Measurements from ENCODE around the gene PDZD4. TPM values are rescaled to one million over a fixed set of nuclear protein-coding genes. Genes with fewer than 3 reads are reported as not detected.

PDZD4 gene
- total RNA-seq, 1 experiment from 2014 or later, result 9.1 TPM

DNA sequence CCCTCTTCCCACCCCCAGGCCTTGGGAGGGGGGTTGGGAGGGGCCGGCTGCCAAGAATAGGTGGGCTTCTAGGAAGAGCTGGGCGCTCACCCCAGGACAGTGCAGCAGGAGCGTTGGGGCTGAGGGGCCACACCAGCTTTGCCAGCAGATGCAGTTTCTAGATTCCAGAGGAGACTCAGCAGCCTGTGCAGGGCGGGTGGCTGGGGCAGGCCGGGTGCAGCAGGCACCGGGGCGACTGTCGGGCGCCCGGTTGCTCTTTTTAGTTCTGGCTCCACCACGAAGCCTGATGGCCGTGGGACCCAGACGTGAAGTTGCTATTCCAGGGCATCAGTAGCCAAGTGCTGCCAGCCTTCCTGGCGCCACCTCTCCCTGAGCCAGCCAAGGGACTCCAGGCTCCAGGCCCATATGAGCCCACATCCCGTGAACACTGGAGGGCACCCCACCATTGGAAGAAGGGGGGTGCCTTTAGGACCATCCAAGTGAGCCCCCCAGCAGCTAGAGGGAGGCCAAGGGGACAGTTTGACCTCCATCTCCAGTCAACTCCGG, 30.1 kb downstream of the PDZD4 start:
- Histone ChIP-seq H3K4me3 (no peak overlapping the region), H3K27ac (no peak overlapping the region), H3K9me3 (replicated peaks) (no peaks in the 10 kb centered on the region), H3K27me3 (no peaks in the 10 kb centered on the region), H3K36me3 (peaks cover 4% of the 10 kb centered on the region; the same call in 1 of the 2 replicates), H3K4me1 (peaks cover 4% of the 10 kb centered on the region; the same call in 1 of the 2 replicates)
- DNase-seq, result no peak

DNA sequence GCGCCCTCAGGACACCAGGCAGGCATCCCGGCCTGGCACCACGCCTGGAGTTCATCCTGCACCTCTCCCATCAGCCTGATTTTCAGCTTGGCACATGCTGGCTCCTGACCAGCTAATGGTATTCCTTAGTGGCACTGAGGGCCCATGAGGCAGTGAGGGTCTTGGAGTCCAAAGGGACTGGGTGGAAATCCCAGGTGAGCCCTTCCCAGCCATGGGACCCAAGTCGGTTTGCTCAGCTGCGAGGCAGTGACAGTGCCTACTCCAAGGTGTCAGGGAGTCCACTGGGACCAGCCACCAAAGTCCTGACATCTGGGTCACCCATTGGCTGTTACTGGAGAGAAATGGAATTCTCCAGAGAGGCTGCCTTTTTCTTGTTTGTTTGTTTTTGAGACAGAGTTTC, 31.0 kb downstream of the PDZD4 start:
- Histone ChIP-seq H3K4me1 (peaks cover 4% of the 10 kb centered on the region; the same call in 1 of the 2 replicates), H3K4me3 (no peak overlapping the region), H3K9me3 (replicated peaks) (no peaks in the 10 kb centered on the region), H3K27ac (no peak overlapping the region), H3K27me3 (no peaks in the 10 kb centered on the region), H3K36me3 (peaks cover 4% of the 10 kb centered on the region; the same call in 1 of the 2 replicates)
- no peak for DNase-seq

DNA sequence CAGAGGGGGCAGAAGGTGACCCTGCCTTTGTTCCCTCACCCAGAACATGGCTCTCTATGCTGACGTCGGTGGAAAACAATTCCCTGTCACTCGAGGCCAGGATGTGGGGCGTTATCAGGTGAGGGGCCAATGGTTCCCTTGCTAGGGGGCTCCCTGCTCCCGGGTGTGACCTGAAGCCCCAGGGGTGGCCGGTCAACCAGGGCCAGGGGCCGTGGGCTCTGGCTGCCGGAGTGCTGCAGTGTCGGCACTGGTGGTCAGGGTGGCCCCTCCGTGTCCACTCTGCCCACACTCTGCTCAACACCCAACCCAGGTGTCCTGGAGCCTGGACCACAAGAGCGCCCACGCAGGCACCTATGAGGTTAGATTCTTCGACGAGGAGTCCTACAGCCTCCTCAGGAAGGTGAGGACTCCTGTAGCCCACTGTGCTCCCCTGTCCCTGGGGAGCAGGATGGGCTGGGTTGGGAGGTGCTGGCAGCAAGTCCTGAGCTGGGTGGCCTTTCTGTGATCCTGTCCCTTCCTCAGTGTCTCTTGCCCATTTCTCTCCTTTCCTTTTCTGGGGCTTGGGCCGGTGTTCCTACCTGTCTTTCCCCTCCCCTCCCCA, 32.8 kb downstream of the PDZD4 start:
- no peak for DNase-seq
- Histone ChIP-seq H3K4me1 (peaks cover 4% of the 10 kb centered on the region; the same call in 1 of the 2 replicates), H3K27me3 (no peaks in the 10 kb centered on the region), H3K9me3 (replicated peaks) (no peaks in the 10 kb centered on the region), H3K4me3 (no peak overlapping the region), H3K36me3 (peaks cover 4% of the 10 kb centered on the region; the same call in 1 of the 2 replicates), H3K27ac (no peak overlapping the region)

DNA sequence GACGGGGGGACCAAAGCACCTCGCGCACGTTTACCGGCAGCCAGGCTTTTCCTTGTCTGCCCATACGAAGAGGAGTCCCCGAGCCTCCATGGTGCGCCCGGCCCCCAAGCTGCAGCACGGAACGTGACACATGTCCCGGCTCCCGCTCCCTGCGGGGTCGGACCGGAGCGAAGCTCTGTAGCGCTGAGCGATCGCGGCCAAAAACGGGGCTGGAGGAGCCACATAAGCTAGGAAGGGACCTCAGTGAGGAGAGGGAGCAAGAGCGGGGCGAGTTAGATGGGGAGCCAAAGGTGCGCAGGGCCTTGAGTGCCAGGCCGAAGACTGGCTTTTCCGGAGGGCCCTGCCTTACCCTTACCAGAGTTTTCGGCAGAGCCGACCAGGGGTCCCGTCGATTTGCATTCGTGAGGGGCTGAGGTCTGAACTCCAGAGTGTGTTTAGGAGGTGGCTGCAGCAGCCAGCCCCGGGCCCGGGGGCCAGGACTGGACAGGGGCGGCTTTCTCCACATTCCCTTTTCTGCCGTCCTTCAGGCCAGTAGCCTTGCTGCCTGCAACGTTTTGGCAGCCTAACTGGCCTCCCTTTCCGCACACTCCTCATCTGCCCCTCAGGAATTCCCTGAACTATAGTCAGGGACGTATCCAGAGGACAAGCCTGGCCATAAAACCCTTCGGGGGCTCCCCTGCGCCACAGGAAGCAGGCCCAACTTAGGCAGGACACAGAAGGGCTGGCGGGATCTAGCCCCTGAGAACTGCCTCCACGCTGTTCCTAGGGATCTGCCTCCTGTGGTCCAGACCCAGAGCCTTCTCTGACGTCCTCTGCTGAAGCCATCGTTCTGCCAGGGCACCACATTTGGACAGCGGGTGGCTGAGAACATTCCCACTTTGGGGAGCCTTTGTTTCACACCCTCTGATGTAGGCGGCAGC, 35.2 kb downstream of the PDZD4 start:
- no peaks in the 10 kb centered on the region for H3K4me1 ChIP-seq
- no peaks in the 10 kb centered on the region for H3K9me3 ChIP-seq (replicated peaks)
- peak in 1 of 2 experiments; percentile 10 for DNase-seq
- peak overlapping the region; percentile 97 for H3K27ac ChIP-seq
- peak overlapping the region; percentile 90 for H3K4me3 ChIP-seq
- H3K27me3 ChIP-seq, result no peaks in the 10 kb centered on the region
- peaks cover 4% of the 10 kb centered on the region; the same call in 1 of the 2 replicates for H3K36me3 ChIP-seq

DNA sequence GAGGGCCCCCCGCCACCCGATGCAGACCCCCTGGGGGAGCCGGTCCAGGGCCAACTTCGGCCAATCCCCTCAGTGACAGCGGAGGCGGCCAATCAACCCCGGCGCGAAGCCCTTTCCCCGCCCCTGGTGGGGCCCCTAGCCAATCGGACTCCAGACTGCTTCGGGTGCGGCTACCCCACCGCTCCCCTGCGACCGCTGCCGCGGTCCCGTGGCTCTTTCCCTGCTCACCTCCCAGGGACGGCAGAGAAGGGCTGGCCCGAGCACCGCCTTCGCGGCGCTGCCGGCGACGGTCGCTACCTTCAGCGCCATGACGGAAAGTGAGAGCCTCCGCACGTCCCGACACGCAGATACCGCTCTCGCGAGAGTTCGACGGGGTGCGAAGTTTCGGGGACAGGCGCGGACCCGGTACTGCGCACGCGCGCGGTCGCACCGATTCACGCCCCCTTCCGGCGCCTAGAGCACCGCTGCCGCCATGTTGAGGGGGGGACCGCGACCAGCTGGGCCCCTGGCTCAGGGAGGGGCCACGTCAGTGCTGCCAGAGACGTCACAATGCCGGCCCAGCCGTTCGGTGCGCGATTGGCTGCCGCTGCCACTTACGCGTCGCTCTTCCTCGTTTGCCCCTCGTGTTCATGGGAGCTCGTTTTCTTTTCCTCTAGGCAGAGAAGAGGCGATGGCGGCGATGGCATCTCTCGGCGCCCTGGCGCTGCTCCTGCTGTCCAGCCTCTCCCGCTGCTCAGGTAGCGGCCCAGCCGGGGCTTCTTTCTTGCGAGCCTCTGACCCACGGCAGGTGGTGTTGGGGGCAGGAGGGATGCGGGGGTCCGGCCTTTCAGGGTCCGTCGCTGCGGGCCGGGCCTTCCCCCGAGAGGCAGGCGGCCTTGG, 36.1 kb downstream of the PDZD4 start, which contains the start of the genes IDH3G and SSR4:
IDH3G (minus strand) TSS at position 358 of the 879 bp plus-strand sequence; CDS start at position 309, 49 bp downstream.
SSR4 (plus strand) TSS at position 651 of the 879 bp plus-strand sequence; CDS start at position 671, 20 bp downstream.
- H3K4me3 ChIP-seq, result peak within 1 kb of the TSS; percentile 90
- DNase-seq, result peak; percentile 91 to 94

DNA sequence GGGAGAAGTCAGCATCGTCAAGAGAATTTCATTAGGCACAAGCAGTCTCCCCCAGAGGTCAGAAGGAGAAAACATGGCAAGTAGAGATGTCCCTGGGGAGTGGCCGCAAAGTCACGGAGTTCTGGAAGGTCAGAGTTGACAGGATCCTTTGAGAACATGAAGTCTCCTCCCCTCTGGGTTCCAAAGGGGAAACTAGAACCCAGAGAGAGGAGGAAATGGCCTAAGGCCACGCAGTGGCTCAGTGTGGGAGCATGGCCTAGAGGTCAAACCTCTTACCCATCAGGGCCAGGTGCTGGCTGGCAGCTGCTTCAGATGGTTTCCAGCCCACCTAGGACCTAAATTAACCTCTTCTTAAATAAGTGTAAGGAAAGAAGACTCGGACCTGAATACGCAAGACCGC, 37.1 kb downstream of the PDZD4 start:
- Histone ChIP-seq H3K9me3 (replicated peaks) (no peaks in the 10 kb centered on the region), H3K27ac (peak overlapping the region; percentile 97), H3K27me3 (no peaks in the 10 kb centered on the region), H3K4me1 (no peaks in the 10 kb centered on the region), H3K4me3 (peak overlapping the region; percentile 90), H3K36me3 (peaks cover 4% of the 10 kb centered on the region; the same call in 1 of the 2 replicates)
- DNase-seq, result peak in 1 of 2 experiments; percentile 26

More for the DNA sequence above, 36.1 kb downstream of the PDZD4 start, which contains the start of the genes IDH3G and SSR4:
- peaks cover 4% of the 10 kb centered on the region; the same call in 1 of the 2 replicates for H3K36me3 ChIP-seq
- peak within 1 kb of the TSS; percentile 97 for H3K27ac ChIP-seq
- no peaks in the 10 kb centered on the region for H3K27me3 ChIP-seq
- no peaks in the 10 kb centered on the region for H3K4me1 ChIP-seq
- no peaks in the 10 kb centered on the region for H3K9me3 ChIP-seq (replicated peaks)

DNA sequence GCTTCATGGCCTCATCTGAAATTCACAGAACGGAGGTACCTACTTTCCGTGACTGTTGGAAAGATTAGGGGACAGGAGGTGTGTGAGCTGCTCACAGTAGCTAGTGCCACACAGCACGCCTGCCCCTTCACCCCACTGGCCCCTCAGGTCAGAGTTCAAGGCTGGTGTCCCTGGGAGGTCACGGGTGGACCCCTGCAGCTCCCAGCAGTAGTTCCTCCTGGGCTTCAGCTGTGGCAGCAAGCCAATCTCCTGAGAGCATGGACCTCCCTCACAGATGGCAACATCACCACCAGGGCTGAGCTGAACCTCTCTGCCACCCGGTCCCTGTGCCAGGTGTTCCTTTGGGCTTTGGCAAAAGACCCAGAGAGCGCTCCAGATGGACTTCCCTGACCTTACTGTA, 38.0 kb downstream of the PDZD4 start:
- no peak overlapping the region for H3K4me3 ChIP-seq
- DNase-seq, result no peak
- H3K9me3 ChIP-seq (replicated peaks), result no peaks in the 10 kb centered on the region
- H3K36me3 ChIP-seq, result peaks cover 4% of the 10 kb centered on the region; the same call in 1 of the 2 replicates
- no peaks in the 10 kb centered on the region for H3K27me3 ChIP-seq
- H3K4me1 ChIP-seq, result no peaks in the 10 kb centered on the region
- no peak overlapping the region for H3K27ac ChIP-seq

DNA sequence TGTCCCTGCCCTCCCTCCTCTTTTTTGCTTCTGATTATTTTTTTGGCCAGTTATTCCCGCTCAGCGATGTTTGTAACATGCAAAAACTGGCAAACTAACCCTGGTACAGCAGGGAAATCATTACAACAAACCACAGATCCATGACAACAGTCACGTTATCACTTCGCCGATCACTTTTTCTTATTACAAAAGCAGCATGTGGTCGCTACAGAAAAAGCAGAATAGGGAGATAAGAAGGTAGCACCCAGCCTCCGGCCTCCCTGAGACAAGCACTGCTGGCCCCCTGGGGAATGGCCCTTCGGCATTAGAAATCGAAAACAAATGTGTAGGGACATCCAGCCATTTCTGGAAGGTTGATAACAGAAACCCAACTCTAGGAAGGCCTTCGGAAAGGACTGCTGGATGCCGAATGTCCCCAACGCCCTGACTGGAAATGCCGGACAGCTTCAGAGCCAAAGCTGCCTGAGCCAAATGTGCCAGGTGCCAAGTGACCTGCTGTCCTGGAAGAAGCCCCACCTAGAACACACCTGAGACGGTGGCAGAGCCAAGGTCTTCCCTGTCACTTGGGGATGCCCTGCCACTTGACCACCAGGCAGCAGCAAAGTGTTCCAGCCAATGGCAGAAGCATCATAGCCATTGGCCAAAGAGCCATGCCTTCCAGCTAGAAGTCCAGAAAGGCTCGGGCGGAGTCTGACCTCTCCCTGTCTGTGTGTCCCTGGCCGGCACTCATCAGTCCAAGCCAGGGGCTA, 39.1 kb downstream of the PDZD4 start:
- Histone ChIP-seq H3K4me1 (no peaks in the 10 kb centered on the region), H3K4me3 (no peak overlapping the region), H3K36me3 (peaks cover 2% of the 10 kb centered on the region; the same call in 1 of the 2 replicates), H3K27me3 (no peaks in the 10 kb centered on the region), H3K27ac (no peak overlapping the region), H3K9me3 (replicated peaks) (no peaks in the 10 kb centered on the region)
- DNase-seq, result no peak

DNA sequence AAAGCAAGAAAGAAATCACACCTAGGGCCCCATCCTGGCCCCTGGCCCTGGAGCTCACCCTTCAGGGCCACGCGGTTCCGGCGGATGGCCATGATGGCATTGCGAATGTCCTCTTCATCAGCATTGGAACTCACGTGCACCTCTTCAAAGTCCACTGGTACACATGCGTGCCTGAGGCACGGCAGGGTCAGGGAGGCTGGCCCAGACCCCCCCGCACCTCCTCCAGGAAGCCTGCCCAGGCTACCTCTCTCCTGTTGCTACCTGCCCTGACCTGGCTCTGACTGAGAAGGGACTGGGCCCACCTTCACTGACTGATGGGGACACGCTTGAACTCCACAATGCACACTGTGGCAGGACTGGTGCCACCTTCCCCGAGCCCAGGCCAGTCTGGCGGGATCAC, 40.7 kb downstream of the PDZD4 start:
- Histone ChIP-seq H3K36me3 (peaks cover 2% of the 10 kb centered on the region; the same call in 1 of the 2 replicates), H3K4me3 (no peak overlapping the region), H3K27ac (no peak overlapping the region), H3K27me3 (no peaks in the 10 kb centered on the region), H3K9me3 (replicated peaks) (no peaks in the 10 kb centered on the region), H3K4me1 (no peaks in the 10 kb centered on the region)
- DNase-seq, result no peak

DNA sequence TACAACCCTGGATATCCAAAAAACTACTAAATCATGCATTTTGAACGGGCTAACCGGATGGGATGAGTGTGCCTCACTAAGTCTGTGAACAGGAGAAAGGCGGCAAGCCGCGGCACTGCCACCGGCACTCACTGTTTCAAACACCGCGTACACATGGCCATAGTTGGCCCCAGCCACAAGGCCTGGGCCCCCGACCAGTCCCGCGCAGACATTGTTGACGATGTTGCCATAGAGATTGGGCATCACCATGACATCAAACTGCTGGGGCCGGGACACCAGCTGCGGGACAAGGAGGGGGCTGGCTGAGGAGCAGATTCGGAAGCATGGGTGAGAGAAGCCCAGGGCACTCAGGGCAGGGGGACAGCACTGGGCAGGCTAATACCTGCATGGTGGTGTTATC, 43.7 kb downstream of the PDZD4 start:
- H3K9me3 ChIP-seq (replicated peaks), result no peaks in the 10 kb centered on the region
- DNase-seq, result no peak
- H3K4me3 ChIP-seq, result no peak overlapping the region
- no peaks in the 10 kb centered on the region for H3K27me3 ChIP-seq
- H3K36me3 ChIP-seq, result peaks cover 2% of the 10 kb centered on the region; the same call in 1 of the 2 replicates
- no peak overlapping the region for H3K27ac ChIP-seq
- peaks cover 4% of the 10 kb centered on the region; the same call in 1 of the 2 replicates for H3K4me1 ChIP-seq

DNA sequence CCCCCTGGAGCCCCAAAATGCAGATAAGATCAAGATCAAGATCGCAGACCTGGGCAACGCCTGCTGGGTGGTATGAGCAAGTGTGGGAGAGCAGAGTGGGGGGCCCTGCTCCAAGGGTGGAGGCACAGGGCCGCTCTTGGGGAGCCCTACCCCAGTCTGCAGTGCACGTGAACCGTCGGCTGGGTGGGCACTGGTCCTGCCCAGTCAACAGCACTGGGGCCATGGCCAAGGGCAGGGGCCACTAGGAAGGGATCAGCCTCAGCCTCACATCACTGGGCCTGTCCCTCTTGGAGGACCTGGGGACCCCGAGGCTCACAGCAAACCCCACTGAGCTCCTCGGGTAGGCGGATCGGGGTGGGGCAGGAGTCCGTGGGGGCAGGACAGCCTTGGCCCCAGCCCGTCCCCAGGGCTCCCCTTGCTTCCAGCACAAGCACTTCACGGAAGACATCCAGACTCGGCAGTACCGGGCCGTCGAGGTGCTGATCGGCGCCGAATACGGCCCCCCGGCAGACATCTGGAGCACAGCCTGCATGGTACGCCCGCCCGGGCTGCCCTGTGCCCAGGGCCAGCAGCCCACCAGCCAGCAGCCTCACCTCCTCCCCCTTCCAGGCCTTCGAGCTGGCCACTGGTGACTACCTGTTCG, 45.9 kb downstream of the PDZD4 start:
- H3K27ac ChIP-seq, result no peak overlapping the region
- DNase-seq, result no peak
- peaks cover 10% of the 10 kb centered on the region; the same call in 1 of the 2 replicates for H3K4me1 ChIP-seq
- H3K4me3 ChIP-seq, result no peak overlapping the region
- H3K36me3 ChIP-seq, result peaks cover 2% of the 10 kb centered on the region; the same call in 1 of the 2 replicates
- H3K27me3 ChIP-seq, result no peaks in the 10 kb centered on the region
- H3K9me3 ChIP-seq (replicated peaks), result no peaks in the 10 kb centered on the region

DNA sequence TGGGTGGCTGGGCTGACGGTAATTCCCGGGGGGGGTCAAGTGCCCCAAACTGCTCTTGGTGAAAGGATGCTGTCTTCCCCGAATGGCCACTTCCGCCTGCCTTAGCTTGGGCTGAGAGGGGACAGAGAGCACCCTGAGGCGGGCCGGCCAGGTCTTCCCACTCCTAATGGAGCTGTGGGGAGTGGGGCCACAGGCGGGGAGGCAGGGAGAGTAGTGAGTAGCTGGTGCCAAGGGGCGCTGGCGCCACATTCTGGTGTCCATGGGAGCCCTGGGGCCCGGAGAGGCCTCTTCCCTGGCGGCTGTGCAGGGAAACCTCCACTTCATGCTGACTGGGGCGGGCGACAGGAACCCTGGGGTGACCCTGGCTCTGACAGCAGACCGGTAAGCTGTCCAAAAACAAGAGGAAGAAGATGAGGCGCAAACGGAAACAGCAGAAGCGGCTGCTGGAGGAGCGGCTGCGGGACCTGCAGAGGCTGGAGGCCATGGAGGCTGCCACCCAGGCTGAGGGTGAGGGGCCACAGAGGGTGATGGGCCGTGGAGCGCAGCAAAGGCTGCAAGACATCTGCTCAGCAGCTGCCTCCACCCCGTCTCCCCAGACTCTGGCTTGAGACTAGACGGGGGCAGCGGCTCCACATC, 46.8 kb downstream of the PDZD4 start:
- DNase-seq, result no peak
- no peaks in the 10 kb centered on the region for H3K9me3 ChIP-seq (replicated peaks)
- no peak overlapping the region for H3K4me3 ChIP-seq
- peaks cover 10% of the 10 kb centered on the region; the same call in 1 of the 2 replicates for H3K4me1 ChIP-seq
- no peaks in the 10 kb centered on the region for H3K27me3 ChIP-seq
- no peak overlapping the region for H3K27ac ChIP-seq
- peaks cover 2% of the 10 kb centered on the region; the same call in 1 of the 2 replicates for H3K36me3 ChIP-seq

Data from SJCRH30 (cell line).